HG03025 (cell line): Measurements from ENCODE around the gene DLG2.
"Not testable (repeated sequence)": the region's sequence is repeated elsewhere in the genome, so short reads cannot be mapped to it uniquely, and the experiment has no call there.

ENCODE experiments used
- ATAC-seq: cut with Tn5 transposase; IDR thresholded peaks from one replicate; pipeline ENCODE4 v1.9.1; 2021; ENCODE audit warnings: mild to moderate bottlenecking, moderate library complexity; ENCODE audit not compliant: unreplicated experiment, low FRiP score

DLG2 gene

DNA sequence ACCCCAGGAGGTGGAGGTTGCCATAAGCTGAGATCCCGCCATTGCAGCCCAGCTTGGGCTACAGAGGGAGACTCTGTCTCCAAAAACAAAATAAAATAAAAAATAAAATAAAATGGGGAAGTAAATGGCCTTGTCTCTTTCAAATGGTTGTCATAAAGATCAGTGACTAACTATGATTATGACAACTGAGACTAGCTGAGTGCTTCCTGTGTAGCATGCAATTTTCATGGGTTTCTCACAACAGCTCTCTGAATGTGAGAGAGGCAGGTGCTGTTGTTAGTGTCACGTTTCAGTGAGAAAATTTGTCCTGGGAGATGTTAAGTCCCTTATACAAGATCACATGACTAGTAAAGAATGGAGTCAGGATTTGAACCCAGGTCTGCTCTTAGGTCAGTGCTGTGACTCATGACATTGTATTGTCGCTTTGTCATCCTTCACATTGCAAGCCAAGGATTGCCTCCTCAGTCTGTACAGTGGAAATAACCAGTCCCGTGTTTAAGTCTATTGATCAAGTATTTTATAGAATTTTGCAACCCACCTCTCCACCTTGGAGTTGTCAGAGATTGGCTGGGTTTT, 2177.7 kb downstream of the DLG2 start:
- peak; percentile 75 for ATAC-seq

DNA sequence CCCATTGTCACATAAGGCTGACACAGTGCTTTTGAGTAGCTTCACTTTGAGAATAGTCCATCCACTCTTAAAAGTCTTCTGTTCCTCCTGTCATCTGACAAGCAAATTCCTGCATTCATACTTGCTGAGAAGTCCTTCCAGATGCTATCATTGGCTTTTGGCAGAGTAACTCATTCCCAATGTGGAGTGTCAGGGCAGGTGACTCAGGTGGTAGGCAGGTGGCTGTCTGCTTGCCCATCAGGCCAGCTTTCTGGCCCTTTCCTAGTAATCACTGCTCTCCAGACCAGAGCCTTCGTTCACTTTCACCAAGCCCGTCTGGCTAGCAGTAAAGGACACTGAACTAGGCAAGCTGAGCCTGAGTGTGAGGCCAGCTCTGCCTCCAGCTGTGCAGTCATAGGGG, 2178.5 kb downstream of the DLG2 start:
- no peak for ATAC-seq

DNA sequence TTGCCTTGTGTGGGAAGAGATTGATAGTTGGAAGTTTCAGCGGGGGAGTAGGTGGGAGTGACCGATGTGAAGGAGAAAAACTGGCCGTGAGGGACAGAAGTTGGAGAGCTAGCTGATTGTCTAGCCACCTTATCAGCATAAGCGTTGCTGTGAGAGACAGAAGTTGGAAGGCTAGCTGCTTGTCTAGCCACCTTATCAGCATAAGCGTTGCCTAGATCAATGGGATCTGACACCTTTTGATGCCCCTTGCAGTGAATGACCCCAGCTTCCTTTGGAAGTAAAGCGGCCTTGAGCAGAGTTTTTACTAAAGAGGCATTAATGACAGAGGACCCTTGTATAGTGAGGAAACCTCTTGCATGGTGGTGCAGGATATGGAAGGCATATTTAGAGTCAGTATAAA, 2183.3 kb downstream of the DLG2 start:
- not testable (repeated sequence) for ATAC-seq

DNA sequence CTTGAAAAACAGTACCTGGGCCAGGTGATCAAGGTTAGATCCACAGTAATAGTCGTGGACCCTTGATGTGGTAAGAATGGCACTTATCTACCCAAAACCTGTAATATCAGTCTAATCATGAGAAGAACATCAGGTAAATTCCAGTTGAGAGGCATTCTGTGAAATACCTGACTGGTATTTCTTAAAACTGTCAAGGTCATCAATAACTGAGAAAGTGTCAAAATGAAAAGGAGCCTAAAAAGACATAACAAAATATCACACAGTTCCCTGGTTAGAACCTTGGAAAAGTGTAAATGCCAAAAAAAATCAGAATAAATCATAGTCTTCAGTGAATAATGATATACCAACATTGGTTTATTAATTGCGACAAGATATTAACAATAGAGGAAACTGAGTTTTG, 2185.5 kb downstream of the DLG2 start:
- no peak for ATAC-seq

DNA sequence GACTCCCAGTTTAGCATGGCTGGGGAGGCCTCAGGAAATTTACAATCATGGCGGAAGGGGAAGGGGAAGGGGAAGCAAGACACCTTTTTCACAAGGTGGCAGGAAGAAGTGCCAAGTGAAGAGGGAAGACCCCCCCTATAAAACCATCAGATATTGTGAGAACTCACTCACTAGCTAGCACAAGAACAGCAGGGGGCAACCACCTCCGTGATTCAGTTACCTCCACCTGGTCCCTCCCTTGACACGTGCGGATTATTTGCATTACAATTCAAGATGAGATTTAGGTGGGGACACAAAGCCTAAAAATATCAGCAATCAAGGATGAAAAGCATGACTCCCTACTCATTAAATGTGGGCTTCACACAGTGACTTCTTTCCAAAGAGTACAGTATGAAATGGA, 2186.0 kb downstream of the DLG2 start:
- ATAC-seq, result no peak

DNA sequence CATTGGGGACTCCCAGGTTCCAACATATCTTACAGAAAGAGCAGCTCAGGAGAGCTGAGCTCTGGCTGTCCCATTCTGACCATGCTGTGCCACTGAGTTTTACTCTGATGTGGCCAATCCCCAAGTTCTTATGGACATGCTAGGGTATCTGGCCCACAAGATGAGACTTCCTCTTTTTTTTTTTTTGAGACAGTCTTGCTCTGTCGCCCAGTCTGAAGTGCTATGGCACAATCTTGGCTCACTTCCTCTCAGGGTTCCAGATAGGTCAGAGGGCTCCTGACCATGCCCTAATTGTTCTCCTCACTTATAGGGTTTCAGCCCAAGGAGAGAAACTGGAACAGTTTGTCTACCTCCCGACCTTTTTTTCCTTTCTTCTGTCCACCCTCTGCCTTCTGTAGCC, 2188.7 kb downstream of the DLG2 start:
- no peak for ATAC-seq

DNA sequence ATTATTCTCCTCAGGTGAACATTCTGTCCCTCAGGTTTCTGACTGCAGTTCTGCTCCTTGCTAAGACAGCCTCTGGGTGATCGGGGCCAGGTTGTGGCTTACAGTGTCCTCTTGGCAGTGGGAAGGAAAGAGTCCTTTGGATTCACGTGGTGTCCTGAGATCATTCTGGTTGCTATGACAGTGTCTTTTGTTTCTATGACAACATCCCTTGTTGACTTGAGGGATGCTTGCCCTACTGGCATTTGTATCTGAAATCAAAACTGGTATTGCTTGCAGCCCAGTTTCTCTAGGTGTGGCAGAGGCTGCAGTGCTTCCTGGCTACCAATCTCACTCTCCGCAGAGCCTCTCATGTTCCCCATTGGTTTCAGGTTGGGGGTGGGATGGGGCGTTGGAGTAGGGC, 2189.2 kb downstream of the DLG2 start:
- no peak for ATAC-seq

DNA sequence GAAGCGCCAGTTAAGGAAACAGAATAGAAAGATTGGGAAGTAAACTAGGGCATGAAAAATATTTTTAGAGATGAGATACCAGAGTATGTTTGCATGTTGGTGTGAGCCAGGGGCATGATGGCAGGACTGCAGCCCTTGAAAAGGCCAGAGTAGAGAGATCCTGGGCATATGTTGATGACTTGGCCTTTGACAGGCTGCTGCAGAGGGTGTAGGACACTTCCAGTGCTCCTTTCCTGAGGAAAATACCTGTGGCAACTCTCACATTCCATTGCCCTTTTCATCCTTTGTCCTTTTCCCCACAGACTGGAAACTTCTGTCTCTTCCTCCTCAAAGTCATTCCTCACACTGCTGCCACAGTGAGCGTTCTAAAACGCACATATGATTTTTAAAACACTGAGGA, 2190.3 kb downstream of the DLG2 start:
- no peak for ATAC-seq

DNA sequence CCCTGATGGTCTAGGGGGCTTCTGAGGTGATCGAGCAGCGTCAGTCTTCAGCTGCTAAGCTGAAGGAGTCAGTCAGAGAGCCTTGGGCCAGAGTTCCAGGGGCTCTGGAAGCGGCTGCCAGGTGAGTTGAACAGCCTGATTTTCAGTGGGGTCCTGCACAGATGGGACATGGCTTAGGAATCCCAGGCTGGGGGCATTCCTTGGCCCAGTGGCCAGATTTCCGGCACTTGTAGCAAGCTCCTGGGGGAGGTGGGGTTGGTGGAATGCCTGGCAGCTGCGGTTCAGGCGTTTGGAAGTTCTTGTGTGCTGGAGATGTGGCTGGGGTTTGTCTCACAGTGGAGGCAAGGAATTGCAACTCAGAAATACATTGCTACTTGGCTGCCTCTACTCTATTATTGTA, 2192.3 kb downstream of the DLG2 start:
- not testable (repeated sequence) for ATAC-seq

DNA sequence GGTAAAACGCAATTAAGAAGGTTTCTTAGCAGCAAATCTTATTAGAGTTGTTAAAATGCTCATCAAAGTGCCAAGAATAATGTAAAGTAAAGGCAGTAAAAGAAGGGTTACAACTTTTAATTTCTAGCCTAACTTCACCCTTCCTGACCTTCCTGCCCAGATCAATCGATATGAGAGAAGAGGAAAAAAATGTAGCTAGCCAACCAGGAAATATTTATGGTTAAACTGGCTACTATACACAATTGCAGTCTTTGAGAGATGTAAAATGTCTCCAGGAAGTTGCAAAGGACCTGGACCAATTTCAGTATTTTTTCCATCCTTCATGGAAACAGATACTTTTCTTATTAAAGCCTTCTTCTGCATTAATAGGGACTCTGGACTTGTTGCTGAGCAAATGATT, 2199.2 kb downstream of the DLG2 start:
- no peak for ATAC-seq

DNA sequence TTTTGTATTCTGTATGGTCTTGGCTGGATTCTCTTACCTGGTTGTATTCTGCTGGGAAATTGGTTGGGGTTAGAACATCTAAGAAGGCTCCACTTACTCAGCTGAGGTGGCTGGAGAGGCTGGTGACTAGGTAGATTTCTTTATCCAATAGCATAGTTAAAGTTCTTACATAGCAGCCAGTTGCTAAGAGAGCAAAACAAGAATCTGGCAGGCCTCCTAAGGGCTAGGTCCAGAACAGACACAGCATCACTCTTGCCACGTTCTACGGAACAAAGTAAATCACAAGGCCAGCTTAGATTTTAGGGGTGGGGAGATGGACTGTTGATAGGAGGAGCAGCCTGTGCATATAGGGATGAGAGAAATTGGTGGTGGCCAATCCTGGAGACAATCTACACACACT, 2199.6 kb downstream of the DLG2 start:
- ATAC-seq, result no peak

DNA sequence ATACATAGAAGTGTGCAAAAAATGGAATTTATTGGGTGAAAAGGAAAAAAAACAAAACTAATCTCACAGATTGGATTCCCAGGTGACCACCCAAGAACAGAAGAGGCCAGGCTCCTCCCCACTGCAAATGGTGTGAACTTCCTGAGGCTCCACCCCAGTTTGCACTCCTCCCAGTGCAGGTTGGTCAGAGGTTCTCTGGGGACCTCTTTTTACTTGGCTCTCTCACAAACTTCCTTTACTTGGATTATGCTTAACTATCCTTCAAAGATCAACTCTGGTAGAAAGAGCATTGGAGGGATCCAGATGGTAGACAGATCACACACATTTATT, 2202.0 kb downstream of the DLG2 start:
- no peak for ATAC-seq

DNA sequence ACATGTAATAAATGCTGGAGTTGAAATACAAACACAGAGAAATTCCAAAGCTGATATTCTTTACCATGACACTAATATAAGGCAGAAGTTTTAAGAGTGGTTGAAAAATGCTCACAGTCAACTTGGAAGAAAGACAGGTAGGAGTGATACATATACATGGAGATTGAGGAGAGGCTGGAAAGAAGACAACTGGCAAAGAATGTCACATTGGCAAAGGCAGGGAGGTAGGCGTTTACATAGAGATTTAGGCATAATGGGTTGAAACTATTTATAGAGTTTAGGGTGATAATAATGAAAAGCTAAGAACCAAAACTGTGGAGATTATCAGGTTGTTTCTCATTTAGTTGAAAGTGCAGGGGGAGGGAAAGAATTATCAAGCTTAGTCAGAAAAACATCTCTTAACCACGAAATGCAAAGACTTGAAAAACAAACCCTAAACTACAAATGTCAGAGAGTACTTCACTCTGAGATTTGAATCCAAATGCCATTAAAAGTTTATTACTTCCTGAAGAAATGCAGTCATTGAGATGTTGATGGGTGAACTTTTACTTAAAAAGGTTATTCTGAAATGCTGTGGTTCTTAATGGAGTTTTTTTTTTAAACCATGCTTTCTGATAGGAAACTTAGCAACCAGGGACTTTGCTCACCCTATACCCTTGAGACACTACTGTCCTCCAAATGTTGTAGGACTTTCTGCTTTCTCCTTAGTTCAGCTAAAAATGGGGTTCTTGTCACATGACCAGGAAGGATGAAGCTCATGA, 2202.6 kb downstream of the DLG2 start:
- no peak for ATAC-seq

DNA sequence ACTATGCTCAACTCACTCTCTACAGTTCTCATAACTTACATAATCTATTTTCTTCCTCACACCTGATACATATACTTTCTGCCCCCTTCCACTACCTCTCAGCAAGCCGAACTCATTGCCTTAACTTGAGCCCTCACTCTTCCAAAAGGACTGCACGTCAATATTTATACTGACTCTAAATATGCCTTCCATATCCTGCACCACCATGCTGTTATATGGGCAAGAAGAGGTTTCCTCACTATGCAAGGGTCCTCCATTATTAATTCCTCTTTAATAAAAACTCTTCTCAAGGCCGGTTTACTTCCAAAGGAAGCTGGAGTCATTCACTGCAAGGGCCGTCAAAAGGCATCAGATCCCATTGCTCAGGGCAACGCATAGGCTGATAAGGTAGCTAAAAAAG, 2204.5 kb downstream of the DLG2 start:
- ATAC-seq, result not testable (repeated sequence)

DNA sequence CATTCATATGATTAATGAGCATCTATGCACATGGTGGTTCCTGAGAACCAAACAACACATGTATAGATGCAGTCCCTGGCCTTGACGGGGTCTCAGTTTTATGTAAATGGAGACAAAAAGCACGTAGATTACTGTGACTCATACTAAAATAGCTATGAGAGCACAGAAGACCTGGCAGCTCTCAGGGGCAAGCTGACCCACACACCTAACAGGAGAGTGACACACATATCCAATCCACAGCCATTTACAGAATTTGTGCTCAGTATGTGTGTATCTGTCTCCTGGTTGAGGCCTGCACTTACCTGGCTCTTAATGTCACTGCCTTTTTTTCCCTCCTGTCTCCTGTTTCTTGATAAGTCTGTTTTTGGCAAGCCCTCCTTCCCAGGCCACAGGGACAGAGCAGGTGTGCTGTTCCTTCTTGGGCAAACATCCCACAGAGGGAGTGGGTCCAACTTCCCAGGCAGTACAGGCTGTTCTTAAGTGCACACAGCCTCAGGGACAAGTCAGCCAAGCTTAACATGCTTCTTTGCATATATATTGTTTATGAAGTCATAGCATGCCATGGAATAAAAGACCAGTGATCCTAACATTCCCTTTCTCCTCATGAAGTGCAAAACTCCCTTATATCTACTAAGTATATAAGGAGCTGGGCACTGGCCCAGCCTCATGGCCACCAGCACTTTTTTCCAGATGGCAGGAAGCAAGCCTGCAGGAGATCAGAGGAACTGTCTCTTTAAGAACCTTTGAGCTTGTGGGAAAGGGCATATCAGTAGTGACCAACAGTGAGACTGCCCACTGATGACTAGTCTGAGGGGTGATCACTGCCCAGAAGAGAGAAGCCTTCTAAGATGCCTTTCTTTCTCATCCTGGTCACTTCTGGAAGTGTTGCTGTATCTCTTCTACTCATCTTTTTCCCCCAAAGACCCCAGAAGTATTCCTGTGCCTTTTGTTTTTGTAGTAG, 2216.3 kb downstream of the DLG2 start:
- no peak for ATAC-seq

DNA sequence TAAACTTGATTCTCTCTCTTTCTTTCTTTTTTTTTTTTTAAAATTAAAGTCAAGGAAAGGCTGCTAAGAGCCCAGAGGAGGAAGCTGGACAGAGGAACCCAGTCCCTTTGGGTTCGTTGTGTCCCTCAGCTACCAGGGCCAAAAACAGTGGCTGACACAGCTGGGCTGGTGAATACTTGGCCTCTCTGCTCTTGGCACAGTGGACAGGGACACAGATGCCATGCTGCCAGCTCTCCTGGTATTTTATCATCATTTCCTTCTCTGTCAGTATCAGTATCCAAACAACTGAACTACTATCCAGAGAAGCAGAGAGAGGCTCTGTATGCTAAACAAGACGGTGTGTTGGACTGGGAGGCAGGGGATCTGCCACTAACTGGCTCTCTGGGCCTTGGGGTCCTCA, 2217.3 kb downstream of the DLG2 start:
- ATAC-seq, result no peak

DNA sequence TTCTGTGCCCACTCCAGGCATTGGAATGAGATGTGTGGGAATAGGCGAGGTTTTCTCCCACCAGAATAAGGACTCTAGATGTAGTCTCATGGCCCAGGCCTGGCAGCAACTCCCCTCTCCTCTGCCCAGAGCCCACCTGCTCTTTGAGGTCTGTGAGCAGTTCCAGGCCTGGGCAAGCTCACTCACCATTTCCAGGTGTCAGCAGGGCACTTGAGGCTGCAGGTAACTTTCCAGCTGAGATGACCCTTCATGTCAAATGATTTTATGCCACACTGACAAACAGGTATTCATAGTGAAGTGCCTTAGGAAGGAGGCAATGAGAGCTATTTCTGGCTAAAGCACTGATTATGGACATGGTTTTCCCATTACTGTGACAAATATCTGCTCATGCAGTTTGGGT, 2217.7 kb downstream of the DLG2 start:
- ATAC-seq, result no peak

DNA sequence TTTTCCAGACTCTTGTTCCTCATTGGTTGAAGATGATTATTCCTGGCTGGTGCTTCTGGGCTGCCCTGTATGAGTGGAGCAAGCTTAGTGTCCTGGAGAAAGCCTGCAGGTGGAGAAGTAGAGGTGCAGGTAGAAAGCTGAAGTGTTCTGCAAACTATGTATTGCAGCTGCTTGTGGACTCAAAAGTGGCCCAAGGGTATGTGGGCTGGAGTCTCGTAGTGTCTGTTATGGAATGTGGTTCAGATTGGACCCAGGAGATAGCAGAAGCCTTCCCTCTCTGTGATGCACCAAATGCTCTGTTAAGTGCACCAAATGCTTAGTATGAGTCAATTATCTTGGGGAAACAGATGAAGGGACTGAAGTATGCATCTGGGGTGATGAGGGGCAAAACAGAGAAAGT, 2218.2 kb downstream of the DLG2 start:
- no peak for ATAC-seq
